AG20443 (cell line): ENCODE data around the gene GCN1.

ENCODE experiments used
- DNase-seq: peaks from one replicate; pipeline ENCODE4 v3.0.0; 2012; ENCODE audit warnings: low spot score, mixed read lengths

The GCN1 gene

GRCh38 chr12:120141336-120141735 is 53.2 kb downstream of the GCN1 start:
- DNase-seq, result no peak

- DNase-seq, result no peak
Observed at GRCh38 chr12:120140603-120141002, 53.9 kb downstream of the GCN1 start.

DNA sequence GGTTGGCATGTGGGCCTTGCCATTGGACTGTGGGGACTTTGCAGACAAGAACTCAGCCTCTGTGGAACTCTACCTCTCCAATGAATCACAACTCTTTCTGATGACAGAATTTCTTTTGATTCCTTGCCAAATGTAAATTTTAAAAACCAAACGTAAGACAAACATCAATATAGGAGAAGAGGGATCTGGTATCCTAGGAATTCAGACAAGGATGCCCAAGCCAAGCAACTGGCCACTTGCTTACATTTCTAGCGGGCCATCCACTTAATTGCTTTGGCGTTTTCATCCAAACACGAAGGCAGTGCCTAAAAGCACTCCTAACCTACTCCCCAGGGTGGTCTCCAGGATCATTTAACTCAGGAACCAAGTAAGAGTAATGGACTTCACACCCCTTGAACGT is 54.6 kb downstream of the GCN1 start:
- no peak for DNase-seq

DNA sequence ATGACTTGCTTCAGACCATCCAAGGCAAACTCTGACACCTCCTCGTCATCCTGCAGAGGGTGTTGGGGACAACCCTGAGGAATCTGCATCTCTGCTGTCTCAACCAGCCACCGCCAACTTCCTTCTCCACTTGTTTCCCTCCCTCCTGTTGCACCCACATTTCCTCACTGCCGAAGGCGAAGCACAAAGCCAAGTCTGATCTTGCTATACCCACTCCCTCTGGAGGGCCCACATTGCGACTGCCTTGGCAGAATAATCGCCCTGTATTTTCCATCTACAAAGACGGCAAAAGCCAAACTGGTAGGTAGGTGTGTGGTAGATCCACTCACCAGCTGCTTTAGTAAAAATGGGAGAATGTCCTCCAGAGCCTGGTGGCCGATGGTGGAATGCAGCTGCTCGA is 56.1 kb downstream of the GCN1 start:
- DNase-seq, result no peak

DNA sequence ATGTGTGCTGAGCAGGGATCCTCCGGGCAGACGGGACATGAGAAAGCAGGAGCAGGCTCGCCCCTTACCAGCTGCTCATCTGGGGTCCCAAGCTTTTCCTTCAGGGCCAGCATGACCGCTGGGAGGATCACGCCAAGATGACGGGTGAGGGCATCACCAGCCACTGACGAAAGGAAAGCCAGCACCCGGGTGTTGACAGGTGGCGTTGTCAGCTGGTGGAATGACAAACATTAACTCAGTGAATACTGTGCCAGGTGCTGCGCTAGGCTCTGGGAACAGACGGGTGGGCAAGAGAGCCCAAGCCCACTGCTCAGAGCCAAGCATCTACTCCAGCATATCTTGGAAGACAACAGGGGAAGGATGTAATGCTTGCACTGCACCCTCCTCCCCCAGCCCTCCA is 56.7 kb downstream of the GCN1 start:
- DNase-seq, result no peak

GRCh38 chr12:120136093-120136770 is 58.3 kb downstream of the GCN1 start:
- DNase-seq, result no peak

DNA sequence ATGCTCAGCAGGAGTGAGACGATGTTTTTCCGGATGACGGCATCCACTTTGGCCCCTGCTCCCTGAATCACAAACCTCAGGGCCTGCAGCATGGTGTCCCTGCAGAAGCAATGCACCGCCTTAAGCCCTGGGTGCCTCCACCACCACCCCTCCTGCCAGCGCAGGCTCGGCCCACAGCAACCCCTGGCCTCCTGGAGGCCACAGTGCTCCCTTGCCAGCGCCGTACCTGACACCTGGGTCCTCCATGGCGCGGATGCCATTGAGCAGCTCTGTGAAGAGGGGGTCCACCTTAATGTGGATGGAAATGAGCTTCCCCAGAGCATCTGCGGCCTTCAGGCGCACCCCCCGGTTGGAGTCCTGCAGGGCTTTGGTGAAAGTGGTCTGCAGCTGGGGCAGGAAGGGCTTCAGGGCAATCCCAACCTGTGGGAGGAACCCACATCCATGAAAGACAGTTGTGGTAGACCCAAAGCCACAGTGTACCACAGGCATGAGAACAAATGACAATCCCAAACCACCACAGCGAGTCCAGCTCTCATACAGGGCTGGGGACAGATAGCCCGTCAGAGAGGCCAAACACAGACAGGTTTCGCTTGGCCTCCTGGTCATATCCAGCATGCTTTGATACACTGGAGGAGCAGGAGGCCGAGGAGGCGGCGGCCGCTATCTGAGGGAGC is 60.1 kb downstream of the GCN1 start:
- DNase-seq, result no peak

DNA sequence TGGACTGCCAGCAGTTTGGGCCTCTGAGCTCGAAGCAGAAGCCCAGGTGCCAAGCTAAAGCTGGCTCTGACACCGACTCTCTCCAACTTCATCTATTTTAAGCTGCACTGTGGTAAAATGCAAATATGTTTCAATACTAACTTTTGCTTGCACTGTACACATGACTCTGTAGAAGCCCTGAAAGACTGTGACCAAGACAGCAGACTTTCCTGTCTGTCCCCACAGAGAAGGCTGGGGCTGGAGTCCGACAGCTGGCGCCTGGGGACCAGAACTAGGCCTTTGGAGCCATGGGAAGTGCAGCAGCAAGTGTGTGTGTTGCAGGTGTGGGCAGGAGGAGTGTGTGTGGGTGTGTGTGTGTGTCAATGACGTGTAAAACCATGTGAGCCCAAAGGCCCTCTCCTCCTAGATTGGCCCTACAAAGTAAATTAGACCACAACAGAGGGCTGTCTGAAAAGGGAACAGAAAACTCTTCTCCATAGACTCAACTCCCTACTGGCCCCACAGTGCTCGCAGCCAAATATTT is 61.6 kb downstream of the GCN1 start:
- no peak for DNase-seq

DNA sequence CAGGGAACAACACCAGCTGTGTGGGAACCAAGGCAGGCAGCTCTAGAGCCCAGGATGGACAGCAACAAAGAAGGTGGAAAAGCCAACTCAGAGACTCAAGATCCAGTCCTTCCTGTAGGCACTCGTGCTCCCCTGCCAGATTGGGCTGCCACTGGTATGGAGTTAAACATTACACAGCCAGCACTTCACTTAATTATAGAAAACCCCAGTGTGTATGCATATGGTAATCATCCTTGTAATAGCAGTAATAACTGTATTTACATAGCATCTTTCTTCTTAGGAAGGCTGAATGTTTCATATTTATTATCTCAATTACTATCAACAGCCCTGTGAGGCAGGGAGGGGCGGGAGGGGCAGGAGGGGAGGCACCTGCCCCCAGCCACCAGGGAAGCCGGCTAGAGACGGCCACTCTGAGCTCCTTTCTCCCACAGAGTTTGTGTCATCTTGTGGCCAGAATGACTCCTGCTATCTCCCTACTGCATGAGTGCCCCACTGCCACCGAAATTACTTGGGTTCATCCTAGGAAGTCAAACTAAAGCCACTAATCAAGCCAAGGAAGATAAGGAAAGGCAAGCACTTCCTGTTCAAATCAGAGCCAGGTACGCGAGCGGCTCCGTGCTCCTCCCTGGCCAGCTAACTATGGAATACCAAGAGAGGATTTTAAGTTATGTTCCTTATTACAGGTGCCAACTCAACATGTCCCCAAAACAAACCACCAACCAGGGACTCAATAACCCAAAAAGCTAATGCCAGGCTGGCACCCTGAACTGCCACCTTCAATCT is 62.3 kb downstream of the GCN1 start:
- DNase-seq, result no peak

GRCh38 chr12:120131116-120131515 is 63.4 kb downstream of the GCN1 start:
- DNase-seq, result no peak

DNA sequence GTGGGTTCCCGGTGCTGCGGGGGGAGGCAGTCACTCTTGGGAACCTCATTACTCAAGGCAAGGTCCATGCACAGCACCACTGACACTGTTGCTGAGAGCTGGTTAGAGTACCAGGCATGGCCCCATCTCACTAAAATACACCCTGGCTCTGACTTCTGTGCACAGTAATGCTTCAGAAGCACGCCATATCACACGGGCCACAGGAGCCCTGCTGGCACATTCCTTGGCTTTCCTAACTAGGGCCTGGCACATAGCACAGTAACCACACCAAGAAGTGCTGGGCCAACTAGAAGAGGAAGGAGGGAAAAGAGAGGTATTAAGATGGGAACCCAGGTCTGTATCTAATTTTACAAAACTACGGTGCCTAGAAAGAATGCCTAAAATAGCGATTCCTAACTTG is 64.5 kb downstream of the GCN1 start:
- DNase-seq, result no peak

DNA sequence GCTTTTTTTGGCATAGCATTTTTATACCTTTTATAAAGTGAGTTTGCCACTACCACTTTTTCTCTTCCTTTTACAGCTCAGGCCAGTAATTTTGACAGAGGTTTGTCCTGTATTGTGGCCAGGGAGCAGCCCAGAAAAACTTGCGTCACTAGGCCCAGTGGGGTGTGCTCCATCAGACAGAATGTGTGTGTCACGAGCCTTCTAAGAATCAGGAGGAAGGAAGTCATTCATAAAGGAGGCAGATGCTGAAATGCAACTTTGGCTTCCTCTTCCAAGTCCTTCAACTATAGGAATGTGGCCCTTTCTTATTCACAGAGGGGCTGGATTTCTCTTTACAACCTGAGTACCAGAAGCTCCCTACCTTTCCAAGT is 67.9 kb downstream of the GCN1 start:
- peak; percentile 50 for DNase-seq

DNA sequence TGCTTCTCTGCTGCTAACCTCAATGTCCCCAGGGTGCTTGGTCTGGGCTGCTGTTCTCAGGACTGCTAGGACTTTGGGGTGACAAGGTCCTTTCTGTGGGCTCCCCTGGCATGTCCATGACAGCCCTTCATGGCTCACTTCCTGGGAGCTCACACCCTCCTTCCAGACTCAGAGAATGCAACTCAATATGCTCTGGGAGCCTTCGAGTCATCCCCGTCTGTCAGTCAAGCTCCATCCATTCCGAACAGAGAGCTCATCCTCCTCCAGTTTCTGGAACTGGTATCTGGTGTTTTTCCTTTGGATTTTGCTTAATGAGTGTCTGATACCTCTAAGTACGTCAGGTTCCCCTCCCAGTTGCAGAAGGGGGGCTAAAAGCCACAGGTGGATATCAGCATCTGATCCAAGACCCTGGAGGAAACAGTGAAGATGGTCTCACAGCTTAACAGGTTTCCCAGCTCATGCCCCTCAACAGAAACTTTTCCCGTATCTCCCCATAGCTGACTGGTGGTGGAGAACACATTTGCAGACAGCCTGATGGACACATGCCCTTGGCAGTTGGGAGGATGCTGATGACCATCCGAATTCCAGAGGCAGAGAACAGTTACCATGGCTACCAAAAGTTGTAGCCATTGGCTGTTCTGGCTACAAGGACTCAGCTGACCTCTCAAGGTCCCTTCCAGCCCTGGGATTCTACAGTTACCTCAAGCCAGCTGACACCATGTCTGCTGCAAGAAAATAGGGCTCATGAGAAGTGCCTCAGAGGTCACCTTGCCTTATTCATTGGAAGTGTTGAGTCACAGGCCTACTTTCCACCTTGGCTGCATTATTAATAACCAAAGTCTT is 68.5 kb downstream of the GCN1 start:
- no peak for DNase-seq

- no peak for DNase-seq
Observed at GRCh38 chr12:120125029-120125428, 69.5 kb downstream of the GCN1 start.

GRCh38 chr12:120121766-120122293 is 72.7 kb downstream of the GCN1 start:
- no peak for DNase-seq

GRCh38 chr12:120121343-120121742 is 73.2 kb downstream of the GCN1 start:
- DNase-seq, result no peak

GRCh38 chr12:120119271-120119973 is 75.1 kb downstream of the GCN1 start:
- DNase-seq, result no peak

DNA sequence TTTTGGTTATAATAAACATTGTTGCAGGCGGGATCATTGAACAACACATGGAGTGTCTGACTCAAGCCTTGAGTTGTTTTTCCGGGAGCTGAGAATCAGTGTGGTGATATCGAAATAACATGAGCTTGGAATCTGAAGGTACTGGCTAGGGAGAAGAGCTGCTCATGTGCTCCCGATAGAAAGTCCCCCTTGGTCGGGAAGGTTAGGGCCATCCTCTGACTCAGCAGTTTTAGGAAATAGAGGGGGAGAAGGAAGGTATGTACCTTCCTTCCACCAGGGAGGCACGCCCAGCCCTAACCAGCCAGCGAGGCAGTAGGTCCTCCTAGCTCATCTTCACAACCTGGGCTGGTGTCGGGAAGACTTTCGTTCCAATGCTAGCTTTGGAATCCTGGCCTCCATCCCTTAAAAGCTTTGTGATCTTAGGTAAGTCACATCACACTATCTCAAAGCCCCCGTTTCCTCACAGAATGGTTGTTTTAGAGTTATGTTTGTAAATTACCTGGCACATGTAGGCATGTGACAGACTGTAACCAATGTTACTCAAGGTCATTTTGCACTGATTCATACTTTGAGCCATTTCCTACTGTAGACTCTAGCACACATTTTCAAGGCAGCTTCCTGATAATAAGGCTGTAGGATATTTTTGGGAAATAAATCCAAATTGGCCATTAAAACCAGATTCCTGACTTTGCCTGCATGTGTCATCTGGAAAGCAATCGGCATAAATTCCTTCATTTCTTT is 76.0 kb downstream of the GCN1 start:
- peak; percentile 50 for DNase-seq

- no peak for DNase-seq
Observed at GRCh38 chr12:120117961-120118320, 76.6 kb downstream of the GCN1 start.
